GM21367 (cell line): ENCODE results near the gene CCDC152.
"Not testable (repeated sequence)": the region's sequence is repeated elsewhere in the genome, so short reads cannot be mapped to it uniquely, and the experiment has no call there.

ENCODE experiments used
- ATAC-seq: cut with Tn5 transposase; IDR thresholded peaks from one replicate; pipeline ENCODE4 v1.9.1; 2021; ENCODE audit not compliant: unreplicated experiment

The CCDC152 gene

GRCh38 chr5:42811591-42812446, 55.2 kb downstream of the CCDC152 start, which contains the start of gene SELENOP:
Gene SELENOP (minus strand): TSS chr5:42811892. CDS start chr5:42808353, 3,539 bp downstream.
- no peak for ATAC-seq

DNA sequence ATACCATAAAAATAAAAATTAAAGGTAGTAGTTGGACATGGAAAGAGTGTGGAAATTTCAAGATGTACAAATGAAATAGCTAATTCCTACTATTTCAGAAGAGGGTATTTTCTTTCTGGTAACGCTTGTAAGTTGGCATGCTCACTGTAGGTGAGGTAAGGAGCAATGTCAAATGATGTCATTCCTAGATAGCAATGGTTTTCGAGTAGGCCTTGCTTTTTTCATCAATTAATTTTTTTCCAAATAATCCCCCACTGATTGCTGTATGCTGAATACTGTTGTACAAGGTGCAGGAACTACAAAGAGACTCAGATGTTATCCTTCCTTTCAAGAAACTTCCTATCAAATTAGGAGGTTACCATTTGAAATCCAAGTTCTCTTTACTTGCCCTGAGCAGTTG, 56.0 kb downstream of the CCDC152 start:
- ATAC-seq, result no peak

- no peak for ATAC-seq
These were observed 56.9 kb downstream of the CCDC152 start for GRCh38 chr5:42813533-42813932.

GRCh38 chr5:42816546-42816945, 59.9 kb downstream of the CCDC152 start:
- not testable (repeated sequence) for ATAC-seq

DNA sequence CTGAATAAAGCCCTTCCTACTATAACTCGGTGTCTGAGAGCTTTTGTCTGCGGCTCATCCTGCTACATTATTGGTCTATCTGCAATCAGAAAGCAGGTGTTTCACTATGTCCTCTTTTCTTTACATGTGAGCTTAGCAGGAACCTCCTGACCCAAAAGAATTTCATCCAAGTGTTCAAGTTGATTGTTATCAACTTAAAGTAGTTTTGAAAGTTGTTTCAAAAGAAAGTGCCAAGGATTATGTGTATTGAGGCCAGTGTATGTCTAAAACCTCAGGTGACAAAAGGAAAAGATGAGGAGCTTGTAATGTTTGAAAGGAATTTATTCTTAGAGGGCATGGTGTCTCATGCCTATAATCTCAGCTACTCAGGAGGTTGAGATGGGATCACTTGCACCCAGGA, 63.1 kb downstream of the CCDC152 start:
- ATAC-seq, result no peak

DNA sequence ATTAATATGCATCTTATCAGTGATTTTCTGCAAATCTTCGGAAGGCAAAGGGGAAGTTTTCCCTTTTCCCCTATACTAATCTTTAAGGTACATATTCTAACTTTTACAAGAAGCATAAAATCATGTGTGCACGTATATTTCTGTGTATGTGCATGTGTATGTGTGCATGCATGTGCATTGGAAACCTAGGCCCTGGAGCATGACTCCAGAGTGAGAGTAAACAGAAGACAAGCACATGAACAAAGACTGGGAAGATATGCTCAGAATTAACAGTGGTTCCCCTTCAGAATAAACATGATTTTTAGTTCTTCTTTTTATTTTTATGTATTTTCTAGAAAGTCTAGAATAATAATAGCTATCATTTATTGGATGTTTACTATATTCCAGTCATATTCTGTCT, 65.9 kb downstream of the CCDC152 start:
- ATAC-seq, result no peak

DNA sequence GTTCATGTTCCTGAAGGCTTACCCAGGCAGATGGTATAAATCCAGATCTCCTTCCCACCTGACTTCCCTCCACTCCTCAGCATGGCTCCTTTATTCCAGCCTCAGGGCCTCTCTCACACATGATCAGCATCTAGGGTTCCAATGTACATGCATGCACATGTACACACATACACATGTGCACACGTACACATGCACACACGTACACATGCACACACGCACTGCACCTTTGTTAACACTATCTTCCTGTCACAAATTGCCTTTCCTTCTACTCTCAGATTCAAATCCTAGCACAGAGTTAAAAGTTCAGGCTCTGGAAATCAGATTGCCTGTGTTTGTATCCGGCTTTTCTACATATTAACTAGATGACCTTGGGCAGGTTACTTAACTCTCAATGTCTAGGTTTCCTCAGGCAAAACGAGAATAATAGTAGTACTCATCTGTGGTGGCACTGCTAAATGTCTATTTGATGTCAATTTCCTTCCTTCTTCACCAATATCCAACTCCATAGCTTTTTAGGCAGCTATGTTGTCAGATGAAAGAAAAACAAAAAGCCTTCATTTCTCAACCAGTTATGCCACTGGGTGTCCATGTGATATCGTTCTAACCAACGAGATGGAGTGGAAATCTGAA, 67.8 kb downstream of the CCDC152 start:
- no peak for ATAC-seq

DNA sequence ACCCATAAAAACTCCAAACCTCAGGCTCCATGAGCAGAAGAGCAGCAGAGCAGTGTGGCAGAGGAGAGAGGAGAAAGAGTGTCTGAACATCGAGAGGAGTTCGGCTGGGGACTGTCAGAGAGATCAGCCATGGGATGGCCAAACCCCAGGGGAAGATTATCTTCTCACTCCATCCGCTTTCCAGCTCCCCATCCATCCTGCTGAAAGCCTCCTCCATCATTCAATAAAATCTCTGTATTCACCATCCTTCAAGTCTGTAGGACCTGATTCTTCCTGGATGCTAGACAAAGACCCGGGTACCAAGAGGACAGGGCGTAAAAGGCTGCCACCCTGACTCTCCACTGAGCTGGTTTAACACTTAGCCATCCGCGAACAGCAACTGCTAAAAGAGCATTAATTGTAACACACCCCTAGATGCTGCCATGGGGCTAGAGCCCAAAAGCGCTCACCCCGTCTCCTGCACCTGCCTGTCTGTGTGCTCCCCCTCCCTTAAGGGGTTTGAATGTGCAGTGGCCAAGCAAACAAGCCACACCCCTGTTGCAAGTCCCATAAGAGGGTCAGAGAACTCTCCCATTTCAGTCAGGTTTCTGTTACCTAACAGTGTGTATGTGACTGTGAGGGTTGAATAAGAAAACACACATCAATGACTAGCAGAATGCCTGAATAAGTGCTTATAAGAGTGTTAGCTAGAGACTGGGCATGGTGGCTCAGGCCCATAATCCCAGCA, 69.0 kb downstream of the CCDC152 start:
- ATAC-seq, result no peak

- ATAC-seq, result no peak
These were observed 70.3 kb downstream of the CCDC152 start for GRCh38 chr5:42826757-42827515.

DNA sequence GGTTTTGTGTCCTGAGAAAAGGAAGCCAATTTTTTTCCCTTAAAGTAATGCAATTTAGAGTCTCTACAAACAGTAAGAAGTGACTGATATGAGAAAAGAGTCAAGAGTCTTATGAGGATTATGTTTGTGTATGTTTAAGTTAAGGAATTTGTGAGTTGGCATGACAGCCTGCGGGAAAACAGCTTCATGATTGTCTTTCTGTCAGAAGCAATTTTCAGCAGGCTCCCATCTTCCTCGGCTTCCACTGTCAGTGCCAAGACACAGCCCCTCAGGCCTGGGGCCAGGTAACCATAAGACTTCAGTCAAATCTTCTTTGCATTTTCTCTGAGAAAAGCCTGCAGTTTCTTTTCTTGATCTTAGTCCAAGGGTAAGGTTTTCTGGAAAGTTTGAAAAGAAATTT, 72.1 kb downstream of the CCDC152 start:
- no peak for ATAC-seq

DNA sequence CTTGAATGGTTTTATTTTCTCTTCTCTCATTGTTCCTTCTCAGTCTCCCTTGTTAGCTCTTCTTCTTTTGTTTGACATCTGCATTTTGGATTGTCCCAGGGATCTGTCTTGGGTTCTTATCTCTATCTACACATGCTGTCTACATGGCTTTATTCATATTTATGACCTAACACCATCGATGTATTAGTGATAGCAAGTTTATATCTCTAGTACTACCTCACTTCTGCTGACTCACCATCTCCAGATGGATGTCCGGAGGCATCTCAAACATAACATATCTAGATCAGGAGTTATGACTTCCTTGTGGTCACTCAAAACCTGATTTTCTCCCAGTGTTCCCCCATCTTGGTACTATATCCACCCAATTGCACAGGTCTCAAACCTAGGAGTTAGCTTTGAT, 74.3 kb downstream of the CCDC152 start:
- ATAC-seq, result no peak

- ATAC-seq, result no peak
These were observed 75.4 kb downstream of the CCDC152 start for GRCh38 chr5:42832060-42832459.

DNA sequence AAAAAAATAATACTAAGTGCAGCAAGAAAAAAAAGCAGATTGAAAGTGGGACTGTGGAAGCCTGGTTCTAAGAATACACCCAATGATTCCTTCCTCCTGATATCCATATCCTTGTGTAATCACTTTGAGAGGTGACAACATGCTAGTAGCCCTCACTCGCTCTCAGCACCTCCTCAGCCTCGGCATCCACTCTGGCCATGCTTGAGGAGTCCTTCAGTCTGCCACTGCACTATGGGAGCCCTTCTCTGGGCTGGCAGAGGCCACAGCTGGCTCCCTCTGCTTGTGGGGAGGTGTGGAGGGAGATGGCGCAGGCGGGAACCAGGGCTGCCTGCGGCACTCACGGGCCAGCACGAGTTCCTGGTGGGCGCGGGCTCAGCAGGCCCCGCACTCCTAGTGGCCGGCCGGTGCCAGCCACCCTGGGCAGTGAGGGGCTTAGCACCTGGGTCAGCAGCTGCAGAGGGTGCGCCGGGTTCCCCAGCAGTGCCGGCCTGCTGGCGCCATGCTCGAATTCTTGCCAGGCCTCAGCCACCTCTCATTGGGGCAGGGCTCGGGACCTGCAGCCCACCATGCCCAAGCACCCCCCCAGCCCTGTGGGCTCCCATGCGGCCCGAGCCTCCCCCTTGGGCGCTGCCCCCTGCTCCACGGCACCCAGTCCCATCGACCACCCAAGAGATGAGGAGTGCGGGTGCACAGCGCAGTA, 79.6 kb downstream of the CCDC152 start:
- no peak for ATAC-seq

GRCh38 chr5:42837601-42838000, 81.0 kb downstream of the CCDC152 start:
- no peak for ATAC-seq

DNA sequence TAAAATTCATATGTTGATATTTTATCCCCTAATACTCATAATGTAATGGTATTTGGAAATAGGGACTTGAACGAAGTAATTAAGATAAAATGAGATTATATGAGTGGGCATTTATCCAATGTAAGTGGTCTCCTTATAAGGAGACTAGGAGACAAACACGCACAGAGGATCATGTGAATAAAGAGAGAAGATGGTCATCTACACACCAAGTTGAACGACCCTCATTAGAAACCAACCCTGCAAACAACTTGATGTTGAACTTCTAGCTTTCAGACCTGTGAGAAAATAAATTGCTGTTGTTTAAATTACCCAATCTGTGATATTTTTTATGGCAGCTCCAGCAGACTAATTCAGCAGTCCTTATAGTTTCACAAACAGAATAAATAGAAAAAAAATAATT, 82.6 kb downstream of the CCDC152 start:
- no peak for ATAC-seq

DNA sequence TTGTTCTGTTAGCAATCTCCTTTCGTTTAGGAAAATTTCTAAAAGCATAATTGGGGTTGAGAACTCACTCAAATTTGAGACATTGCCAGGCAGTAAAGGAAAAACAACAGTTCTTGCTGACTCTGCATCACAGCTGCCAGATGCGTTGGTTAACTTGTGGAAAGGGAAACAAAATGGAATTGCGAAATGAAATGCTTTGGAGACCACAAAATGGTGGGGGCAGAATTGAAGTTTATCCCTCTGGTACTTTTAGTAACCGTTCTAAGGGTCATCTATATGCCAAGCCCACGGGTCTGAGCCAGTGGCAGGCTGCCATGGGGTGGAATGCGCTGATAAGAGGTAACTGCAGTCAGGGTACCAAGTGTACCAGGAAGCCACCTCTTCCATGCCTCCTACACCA, 83.7 kb downstream of the CCDC152 start:
- no peak for ATAC-seq

- ATAC-seq, result no peak
These were observed 84.4 kb downstream of the CCDC152 start for GRCh38 chr5:42840842-42841567.

- no peak for ATAC-seq
These were observed 86.5 kb downstream of the CCDC152 start for GRCh38 chr5:42842921-42843641.

DNA sequence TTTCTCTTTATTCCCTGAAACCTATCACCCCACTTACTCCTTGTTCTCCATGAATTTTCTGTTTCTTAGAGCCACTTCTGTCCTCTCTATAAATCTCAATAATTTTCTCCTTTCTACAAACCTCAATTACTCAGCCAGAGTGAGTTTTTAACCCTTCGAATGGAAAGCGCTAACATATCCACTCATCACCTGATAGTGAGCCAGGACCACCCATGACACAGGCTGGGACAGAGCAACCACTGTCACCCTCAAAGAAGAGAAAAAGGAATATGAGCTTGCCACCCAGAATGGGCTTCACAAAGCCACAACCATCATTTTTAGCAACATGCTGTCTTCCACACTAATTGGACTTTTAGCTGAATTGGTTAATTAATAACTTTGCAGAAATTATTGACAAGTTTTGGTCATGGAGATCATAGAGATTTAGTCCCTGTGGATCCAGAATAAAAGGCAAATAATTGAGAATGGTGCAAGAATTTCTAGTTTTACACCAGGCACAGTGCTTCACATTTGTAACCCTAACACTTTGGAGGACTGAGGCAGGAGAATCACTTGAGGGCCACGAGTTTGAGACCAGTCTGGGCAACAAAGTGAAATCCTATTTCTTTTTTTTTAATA, 87.2 kb downstream of the CCDC152 start:
- ATAC-seq, result no peak
